Hypothalamus (tissue), 51 donors: ENCODE measurements around the gene ARAP1.

Source experiments
- DNase-seq, 51 donors: peaks; one replicate each; lab custom pipeline; 2025; lab: John Stamatoyannopoulos, UW

ARAP1 gene

DNA sequence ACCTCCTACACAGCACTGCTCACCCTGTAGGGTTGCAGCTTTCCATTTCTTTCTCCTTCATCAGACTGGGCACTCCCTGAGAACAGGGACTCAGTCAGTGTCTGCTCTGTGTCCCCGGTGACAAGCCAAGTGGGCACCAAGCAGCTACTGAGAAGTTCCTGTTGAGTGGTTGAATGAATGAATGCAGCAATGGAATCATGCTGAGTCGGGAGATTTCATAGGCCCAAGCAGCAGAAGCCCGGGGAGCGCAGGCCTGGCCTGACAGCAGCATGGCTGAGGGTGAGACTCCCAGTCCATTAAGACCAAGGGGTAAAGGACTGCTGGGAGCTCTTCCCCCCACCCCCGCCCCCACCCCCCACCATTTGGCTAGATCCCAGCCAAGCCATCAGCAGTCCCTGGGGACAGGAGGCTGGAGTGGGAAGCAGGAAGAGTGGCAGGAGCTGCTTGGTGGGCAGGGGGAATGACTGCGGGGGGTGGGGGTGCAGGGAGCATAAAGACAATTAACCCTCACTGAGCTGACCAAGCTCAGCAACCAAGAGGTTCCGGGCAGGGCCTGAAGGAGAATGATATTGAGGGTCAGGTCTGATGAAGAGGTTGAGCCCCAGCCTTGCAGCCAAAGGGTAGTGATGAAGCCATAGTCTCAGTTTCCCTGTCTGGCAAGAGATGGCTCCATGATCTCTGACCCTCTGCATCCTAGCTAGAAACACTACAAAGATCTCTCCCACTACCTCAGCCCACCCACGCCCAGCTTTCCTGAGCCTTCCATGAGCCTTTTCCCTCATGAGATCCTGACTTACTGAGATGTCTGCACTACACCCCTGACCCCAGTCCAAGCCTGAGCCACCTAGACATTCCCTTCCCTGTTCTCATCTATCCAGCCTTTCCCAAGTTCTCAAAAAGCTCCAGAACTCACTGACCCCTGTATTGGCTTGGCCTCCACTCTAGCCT is 80.8 kb downstream of the ARAP1 start:
- DNase-seq = no peak

DNA sequence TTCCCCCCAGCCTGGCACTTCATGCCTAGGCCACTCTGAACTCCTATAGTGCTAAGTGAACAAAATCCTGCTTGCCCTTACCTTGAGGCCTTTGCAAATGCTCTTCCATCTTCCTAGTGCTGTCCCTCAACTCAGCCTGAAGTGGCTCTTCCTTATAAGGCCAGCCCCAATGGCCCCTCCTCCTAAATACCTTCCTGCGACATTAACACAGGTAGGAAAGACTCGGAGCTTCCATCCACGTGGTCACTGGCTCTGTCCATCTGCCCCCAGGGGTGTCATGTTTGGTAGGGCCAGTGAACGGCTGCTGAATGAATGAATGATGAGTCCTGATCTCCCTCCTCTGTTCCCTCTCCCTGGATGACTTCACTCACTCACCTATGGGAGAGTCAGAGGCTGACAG is 82.2 kb downstream of the ARAP1 start:
- no peak for DNase-seq

DNA sequence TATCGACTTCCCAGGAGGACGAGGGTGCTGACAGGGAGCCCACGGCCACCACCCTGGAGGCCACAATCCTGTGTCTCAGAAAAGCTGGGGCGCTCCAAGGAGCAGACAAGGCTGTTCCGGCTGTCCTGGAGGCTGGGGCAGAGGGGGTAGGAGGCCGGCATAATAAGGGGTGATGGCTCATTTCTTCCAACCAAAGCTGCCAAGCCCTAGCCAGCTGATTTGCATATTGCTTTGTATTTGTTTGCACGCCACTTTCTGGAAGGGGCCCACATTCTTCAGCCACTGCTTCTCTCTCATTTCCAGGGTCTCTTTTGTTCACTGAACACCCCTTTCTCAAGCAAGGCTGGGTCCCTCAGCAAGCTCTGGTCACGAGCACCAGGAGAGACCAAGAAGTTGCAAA is 82.7 kb downstream of the ARAP1 start:
- DNase-seq = peak in 1 of 51 donors; percentile 14

DNA sequence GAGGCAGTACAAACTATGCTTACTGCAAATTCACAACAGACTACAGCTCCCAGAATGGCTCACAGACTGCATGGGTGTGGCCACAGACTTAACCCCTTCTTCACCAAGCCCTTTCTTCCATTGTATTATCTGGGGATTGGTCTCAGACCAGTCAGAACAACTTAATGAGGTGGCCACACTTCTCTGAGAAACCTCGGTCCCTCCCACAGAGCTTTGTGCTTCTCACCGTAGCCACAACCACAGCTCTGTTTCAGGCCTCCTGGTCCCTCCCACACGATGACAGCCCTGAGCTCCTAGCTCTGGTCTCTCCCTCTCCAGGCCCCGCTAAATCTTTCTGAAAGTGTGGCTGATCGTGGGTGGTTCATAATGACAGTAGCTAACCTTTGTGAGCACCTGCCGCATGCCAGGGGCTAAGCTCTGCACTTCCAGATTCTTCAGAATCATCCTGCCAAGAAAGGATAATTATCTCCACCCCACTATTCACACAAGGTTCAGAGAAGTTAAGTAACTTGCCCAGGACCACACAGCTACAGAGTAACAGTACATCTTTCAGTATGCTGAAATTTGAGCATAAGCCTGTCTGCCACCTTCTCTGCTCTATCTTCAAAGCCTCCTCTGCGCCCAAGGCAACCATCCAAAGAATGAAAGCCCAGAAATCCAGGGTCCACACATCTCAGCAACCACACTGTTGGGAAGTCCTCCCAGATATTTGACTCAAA is 83.4 kb downstream of the ARAP1 start:
- peak in 2 of 51 donors; percentile 16 to 50 for DNase-seq

DNA sequence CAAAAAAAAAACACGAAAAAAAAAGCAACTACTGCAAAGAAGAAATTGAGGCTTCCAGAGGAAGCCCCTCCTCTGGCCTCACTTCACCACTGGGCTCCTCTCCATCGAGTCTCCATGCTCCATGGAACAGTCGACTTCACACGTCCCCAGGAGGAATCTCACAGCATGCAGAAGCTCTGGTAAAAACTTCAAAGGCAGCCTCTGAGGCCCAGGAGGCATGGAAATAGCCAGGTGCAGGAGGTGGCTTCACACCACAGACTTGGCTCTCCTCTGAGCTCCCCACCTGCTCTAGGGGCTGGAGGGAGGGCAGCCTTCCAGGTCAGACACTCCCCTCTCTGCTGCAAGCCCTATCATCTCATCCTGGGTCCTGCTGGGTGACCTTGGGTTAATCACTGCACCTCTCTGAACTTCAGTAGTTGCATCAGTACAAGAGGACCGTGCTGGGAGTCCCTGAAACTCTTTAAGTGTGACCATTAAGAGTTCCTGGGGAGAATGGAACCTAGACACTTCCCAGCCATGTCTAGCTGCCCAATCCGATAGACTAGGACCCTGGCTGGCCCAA is 86.2 kb downstream of the ARAP1 start:
- DNase-seq = no peak

DNA sequence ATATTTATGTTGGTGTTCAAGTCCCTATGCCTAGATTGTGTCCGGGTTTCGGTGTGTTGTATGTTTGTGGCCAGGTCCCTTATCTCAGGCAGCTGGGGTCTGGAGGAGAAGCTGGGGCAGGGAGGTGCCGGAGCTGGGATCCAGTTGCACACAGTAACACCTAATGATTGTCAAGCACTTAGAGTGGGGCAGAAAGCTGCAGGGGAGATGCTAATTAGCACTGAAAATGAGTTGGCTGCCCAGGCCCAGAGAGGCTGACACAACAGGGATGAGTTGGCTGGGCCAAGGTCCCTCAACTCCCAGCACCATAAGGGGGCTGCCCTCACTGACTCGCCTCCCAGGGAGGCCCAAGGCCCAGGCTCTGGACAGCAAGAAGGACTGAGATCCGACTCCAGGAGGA is 90.2 kb downstream of the ARAP1 start:
- DNase-seq = no peak

DNA sequence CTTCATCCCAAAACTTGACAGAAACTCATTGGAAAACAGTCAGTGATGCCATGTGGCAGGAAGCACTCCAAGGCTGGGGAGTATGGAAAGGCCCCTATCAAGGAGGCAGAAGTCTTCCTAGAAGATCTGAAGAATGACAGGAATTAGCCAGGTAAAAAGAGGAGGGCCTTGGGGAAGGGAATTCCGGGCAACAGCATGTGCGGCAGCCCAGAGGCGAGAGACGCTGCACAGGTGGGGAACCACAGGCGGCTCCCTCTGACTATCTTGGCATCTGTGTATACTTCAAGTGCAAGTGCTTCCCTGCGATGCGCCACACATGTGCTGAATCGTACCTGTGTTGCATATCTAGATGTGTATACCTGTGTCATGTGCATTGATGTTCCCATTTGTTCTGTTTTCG is 90.7 kb downstream of the ARAP1 start:
- DNase-seq = no peak

DNA sequence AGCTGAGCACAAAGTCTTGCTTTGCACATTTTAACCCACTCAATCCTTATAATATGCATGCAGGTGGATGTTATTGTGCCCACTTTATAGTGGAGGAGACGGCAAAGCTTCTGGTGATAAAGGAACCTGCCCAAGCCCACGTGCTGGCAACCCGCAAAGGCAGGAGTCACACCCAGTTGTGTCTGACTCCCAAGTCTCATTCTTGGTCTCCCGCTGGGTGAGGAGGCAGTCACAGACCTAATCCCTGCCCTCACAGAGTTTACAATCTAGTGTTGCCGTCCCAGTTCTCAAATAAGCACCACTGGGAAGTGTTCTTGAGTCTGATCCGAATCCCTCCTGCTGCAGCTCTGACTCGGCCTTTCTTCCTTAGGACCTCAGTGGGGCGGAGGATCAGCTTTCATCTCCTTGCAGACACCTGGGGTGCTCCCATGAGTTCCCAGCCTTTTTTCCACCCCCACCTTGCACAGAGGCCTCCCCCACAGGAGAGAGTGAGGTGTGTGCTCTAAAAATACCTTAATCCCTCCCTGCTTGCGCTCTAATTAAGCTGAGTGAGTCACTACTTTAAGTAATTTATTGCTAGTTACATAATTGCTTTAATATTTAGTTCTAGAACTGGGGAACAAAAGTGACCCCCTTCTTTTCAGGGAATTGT is 93.1 kb downstream of the ARAP1 start:
- peak in 2 of 51 donors; percentile 37 to 60 for DNase-seq

DNA sequence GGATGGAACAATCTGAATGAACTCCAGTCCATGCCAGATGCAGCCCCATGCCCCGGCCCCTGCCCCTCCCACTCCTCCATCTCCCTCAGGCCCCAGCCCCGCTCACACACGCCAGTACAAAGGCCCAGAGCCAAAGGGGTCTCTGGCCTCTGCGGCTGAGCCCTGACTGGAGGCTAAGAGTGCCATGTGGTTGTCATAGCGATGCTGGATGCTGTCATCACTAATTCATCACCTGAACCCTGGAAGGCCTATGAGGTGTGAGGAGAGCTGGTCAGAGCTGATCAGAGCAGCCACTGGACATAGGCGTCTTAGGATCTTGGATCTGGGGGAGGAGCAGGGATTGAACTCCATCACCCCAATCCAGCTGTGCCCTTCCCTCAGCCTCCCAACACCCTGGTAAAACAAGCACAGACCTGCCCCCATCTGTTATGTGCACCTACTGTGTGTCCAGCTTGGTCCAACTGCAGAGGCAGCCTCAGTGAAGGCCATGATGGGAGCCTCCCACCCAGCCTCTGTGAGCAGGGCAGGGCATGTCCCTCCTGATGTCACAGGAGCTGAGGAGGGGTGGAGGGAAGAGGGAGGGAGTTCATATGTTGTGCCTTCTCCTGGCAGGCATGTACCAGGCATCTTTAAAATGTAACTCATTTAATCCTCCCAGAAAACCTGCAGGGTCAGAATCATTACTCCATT is 94.7 kb downstream of the ARAP1 start:
- DNase-seq = no peak

DNA sequence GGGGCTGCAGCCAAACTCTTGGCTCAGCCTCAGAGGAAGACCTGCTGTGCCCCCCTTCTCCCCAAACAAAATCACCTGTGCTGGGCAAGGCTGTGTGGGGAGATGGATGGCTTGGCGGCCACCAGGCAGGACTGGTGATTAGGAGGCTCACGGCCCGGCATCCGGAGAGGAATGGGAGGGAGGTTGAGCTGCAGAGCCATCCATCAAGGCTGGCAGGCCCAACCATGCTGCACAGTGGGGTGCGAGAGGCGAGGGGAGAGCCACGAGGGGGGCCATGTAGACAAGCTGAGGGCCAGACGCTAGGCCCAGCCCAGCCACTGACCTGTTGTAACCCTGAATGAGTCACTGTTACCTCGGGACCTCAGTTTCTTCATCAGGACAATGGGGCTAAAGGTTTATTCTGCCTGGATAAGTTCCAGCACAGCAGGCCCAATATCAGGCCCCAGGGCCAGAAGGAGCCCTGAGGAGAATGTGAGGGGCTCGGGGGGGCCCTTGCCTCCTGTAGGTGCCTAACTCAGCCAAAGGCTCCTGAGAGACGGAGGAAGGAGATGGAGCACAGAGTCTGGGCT is 96.2 kb downstream of the ARAP1 start:
- DNase-seq = no peak

DNA sequence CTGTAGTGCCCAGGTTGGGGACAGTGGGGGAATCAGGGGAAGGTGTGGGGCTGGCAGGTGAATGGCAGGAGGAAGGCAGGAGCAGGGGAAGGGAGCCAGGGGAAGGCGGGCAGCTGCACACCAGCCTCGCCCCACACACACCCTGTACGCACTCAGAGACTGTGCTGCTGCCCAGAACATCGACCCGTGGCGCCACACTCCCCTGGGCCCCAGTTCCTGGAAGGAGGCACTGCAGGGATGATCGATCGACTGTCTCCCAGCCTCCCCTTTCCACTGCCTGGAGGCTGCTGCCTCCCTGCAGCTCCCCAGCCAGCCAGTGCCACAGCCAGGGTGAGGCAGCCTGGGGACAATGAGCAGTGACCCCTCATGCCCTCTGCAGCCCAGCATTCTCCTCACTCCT is 97.2 kb downstream of the ARAP1 start:
- no peak for DNase-seq

DNA sequence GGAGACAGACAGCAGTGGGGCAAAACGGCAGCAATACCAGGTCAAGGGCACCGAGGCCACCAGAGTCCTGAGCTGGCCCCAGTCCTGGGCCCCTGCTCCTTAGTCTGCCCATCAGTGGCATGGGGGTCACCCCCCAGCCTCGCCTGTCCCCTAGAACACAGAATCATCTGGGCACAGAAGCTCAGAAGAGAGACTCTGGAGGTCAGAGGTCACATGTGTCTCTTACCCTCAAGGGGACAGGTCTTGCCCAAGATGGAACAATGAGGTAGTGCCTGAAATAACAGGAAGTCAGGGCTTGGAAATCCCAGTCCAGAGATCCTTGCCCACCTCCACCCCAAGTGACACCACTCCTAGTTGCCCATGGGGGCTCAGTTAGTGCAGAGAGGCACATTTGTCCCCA is 98.6 kb downstream of the ARAP1 start:
- no peak for DNase-seq

DNA sequence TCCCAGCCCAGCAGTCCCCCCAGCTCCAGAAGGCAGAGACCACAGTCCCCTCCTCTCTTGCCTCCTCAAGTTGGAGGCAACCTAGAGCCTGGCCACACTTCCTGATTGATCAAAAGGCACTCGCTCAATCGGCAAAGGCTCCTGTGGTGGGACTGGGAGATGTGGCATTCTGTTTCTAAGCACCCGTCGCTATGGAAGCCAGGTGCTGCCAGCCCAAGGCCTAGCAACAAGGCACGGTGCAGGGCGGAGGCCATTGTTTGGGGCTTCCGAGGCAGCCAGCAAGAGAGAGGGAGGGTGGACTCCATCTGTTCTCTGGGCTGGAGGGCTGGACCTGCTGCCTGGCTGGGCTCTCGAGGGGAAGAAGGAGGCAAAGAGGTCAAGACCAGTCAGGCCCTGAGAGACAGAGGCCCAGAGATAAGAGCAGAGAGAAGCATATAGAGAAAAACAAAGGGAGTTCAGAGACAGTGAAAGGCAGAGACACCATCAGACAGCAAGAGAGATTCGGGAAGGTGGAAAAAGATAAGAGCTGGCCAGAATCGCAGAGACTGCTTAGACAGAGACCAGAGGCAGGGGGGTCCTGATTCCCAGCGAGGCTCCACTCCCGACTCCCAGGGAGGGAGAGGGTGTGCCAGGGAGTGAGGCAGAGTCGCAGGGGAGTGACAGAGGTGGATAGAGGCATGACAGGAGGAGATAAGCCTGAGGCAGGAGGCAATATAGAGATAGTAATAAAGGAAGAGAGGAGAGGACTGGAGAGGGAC is 99.2 kb downstream of the ARAP1 start:
- DNase-seq = peak in 4 of 51 donors; percentile 22 to 42 (median 27)

DNA sequence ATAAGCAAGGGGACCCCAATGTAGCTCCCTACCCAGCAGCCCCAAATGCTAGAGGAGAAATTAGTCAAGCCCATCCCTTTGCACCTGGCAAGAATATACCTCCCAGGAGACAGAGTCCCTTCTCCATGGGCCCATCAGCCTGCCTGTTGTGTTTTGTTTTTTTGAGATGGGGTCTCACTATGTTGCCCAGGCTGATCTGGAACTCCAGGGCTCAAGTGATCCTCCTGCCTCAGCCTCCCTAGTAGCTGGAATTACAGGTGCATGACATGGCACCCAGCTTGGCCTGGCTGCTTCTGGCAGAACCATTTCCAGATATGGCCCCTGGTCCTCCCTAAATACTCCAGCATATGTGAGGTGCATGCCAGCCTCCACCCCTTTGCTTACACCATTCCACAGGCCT is 100.1 kb downstream of the ARAP1 start:
- no peak for DNase-seq

DNA sequence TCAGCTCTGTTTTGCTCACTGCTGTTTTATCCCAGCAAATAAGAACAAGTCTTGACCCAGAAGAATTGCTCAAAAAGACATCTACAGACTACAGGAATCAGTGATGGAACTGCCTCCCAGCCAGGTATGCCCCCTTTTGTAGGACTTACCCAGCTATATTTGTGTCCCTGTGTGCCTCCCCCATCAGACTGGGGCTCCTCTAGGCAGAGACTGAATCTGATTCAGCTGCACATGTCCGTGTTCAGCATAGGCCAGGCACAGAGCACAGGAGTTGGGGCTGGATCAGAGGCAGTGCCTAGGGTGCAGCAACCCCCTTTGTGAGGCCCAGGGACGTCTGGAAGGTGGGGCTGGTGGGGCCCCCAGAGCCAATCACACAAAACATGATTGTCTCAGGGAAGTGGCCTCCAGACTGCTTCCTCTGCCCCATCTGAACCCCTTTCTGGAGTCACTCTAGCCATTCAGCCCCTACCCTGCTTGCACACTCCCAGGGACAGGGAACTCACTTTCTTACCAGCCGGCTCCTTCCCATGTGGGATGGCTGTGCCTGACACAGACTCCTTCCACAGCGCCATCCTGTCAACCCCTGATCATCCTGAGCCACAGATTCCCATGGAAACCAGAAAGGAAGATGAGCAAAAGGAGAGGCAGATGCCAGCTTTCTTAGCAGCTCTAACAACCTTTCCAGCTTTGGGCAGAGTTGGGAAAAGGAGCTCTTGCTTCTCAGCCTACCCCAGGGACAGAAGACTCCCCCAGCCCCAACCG is 102.8 kb downstream of the ARAP1 start:
- DNase-seq = peak in 1 of 51 donors; percentile 22

DNA sequence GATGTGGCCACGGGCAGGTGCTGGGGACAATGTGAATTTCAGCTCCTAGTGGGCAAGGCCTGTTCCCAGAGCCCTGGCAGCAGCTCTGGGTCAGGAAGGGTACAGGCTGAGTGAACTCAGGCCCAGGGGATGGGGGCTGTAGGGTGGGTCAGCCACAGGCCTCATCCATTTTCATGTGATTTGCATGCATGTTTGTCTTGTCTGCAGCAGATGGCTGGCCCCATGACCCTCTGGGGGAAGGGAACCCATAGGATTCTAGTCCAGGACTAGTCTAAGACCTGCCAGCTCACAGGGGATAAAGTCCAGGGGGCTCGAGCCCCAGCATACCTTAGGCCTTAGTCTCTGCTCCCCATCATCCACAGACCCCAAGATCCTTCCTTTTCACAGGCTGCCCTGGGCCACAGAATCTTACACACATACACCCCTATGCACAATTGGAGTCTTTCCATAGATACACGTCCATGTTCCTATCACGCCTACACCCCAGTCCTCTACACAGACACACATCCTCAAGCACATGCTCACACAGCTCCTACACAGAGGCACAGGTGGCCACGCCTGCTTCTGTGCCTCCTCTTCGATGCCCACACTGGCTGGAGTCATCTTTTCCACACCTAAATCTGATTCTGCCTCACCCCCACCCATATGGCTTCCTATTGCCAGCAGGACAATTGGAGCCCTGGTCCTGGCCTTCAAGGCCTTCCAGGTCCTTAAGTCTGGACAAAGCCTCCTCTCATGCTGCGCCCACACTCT is 103.6 kb downstream of the ARAP1 start:
- DNase-seq = peak in 1 of 51 donors; percentile 45

DNA sequence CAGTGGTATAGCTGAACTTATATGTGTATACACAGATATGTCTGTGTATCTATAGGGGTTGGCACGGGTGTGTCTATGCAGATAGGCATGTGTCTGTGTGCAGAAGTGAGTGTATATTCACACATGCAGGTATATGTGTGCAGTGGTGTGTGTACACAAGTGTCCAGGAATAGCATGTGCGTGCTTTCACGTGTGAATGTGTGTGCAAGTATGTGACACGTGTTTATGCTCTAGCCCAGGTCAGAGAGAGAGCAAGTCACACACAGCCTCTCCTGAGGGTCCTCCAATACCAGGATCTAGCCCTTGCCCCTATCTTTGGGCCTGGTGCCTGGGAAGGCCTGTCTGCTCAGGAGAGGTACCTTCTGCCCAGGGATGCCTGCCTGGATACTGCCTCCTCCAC is 104.3 kb downstream of the ARAP1 start:
- no peak for DNase-seq

DNA sequence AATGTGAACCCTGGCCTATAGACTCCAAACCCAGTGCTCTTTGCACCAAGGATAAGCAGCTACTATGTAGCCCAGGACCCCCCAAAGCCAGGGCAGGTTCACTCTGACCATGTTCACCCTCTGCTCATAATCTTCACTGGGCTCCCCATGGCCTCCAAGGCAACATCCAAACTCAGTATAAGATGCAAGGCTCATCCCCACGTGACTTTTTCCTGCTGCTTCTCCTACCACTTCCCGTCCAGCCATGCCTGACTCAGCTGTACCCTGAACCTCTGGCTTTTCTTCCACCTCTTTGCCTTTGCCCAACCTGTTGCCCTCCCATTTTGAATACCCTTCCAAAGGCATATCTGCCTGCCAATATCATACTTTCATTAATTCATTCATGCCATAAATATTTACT is 105.7 kb downstream of the ARAP1 start:
- no peak for DNase-seq
